GM12878 (cell line): ENCODE results near the gene GLT8D1.

ENCODE experiments used
- EGR1 ChIP-seq, 2 experiments: IDR thresholded peaks; 1 replicate in 1 of 2; 2 replicates in 1 of 2; pipeline ENCODE4 v1.6.1; 2011 to 2012; ENCODE audit warnings: low read depth in 2 of 2, low read length in 2 of 2, borderline replicate concordance in 1 of 2, mild to moderate bottlenecking in 1 of 2, moderate library complexity in 1 of 2
- IRF5 ChIP-seq: fragments of 450-650 bp; IDR thresholded peaks from 2 replicates; pipeline ENCODE4 v1.6.1; 2017; ENCODE audit warnings: borderline replicate concordance
- TF ChIP-seq, protein P1 (sequence below): IDR thresholded peaks from 2 replicates; pipeline ENCODE4 v1.6.1; 2012; ENCODE audit warnings: low read depth, low read length, improper control_type of control experiment
- TF ChIP-seq, protein P2 (sequence below), 3 experiments: IDR thresholded peaks in 2 of 3; conservative IDR thresholded peaks in 1 of 3; 2 replicates each; pipeline ENCODE4 v1.5.1; 2011; ENCODE audit warnings: low read depth in 3 of 3, low read length in 3 of 3, mild to moderate bottlenecking in 3 of 3, control low read depth in 2 of 3, moderate library complexity in 2 of 3, inconsistent platforms in 1 of 3, mixed read lengths in 1 of 3; ENCODE audit not compliant: control insufficient read depth in 2 of 3, insufficient read depth in 1 of 3; ENCODE audit errors: extremely low read depth in 1 of 3

GRCh38 chr3:52660046-52660445 is 45.5 kb downstream of the GLT8D1 start:
- TF ChIP-seq, protein P1, sequence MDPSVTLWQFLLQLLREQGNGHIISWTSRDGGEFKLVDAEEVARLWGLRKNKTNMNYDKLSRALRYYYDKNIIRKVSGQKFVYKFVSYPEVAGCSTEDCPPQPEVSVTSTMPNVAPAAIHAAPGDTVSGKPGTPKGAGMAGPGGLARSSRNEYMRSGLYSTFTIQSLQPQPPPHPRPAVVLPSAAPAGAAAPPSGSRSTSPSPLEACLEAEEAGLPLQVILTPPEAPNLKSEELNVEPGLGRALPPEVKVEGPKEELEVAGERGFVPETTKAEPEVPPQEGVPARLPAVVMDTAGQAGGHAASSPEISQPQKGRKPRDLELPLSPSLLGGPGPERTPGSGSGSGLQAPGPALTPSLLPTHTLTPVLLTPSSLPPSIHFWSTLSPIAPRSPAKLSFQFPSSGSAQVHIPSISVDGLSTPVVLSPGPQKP, result no peak
- TF ChIP-seq EGR1 (IDR thresholded peaks at IDR 0.05; ENCODE audit: borderline replicate concordance in 1 of 2, low read depth in 2 of 2, low read length in 2 of 2) (no peak), IRF5 (no peak)
- TF ChIP-seq, protein P2, sequence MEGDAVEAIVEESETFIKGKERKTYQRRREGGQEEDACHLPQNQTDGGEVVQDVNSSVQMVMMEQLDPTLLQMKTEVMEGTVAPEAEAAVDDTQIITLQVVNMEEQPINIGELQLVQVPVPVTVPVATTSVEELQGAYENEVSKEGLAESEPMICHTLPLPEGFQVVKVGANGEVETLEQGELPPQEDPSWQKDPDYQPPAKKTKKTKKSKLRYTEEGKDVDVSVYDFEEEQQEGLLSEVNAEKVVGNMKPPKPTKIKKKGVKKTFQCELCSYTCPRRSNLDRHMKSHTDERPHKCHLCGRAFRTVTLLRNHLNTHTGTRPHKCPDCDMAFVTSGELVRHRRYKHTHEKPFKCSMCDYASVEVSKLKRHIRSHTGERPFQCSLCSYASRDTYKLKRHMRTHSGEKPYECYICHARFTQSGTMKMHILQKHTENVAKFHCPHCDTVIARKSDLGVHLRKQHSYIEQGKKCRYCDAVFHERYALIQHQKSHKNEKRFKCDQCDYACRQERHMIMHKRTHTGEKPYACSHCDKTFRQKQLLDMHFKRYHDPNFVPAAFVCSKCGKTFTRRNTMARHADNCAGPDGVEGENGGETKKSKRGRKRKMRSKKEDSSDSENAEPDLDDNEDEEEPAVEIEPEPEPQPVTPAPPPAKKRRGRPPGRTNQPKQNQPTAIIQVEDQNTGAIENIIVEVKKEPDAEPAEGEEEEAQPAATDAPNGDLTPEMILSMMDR (IDR thresholded peaks at IDR 0.05 in 2 of 3, conservative IDR thresholded peaks at IDR 0.05 in 1 of 3; ENCODE audit: control insufficient read depth in 2 of 3, extremely low read depth in 1 of 3, insufficient read depth in 1 of 3, low read depth in 3 of 3, low read length in 3 of 3), result no peak
